NCI-H748 treated with DMSO at 0.1 percent for 48 hours (cell line): Measurements from ENCODE around the gene PRKCH.

Source experiments
- DNase-seq: peaks from one replicate; lab custom pipeline; 2025; lab: John Stamatoyannopoulos, UW

PRKCH gene

DNA sequence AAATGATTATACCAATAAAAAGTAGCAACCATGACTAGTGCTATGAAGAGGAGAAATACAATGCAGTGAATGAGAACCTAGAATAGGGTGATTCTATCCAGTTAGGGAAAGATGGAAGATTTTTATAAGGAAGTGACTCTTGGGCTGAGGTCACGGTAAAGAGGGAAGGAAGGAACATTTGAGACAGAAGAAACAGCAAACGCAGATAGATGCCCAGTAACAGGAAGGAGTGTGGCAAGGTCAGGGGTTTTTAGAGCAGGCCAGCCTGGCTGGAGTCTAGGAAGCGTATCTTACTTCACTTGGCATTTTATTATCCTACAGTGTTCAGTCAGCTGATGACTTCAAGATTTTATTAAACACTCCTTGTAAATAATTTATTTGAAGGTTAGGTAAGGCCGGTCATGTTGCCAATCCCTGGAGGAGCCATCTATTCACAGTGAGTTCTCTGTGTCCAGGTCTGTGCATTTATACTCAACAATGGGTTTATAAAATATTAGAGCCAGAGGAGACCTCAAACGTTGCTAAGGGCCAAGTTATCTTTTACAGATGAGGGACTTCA is 170.6 kb downstream of the PRKCH start:
- DNase-seq: no peak

DNA sequence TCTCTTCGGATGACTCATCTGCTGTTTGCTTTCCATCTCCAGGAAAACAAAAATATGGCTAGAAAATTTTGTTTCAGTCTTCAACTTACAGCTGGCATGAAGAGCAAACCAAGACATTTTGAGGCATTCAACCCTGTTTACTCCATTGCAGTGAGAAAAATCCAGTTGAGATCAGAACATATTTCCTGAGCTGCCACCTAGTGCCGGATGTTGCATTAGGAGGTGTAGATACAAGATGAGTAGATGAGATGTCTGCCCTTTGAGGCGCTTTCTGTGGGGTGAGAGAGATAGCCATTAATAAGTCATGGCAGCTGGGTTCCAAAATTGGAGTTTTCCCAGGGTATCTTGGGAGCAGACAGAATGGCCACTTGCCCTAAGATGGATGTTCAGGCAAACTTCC is 171.1 kb downstream of the PRKCH start:
- DNase-seq: no peak

DNA sequence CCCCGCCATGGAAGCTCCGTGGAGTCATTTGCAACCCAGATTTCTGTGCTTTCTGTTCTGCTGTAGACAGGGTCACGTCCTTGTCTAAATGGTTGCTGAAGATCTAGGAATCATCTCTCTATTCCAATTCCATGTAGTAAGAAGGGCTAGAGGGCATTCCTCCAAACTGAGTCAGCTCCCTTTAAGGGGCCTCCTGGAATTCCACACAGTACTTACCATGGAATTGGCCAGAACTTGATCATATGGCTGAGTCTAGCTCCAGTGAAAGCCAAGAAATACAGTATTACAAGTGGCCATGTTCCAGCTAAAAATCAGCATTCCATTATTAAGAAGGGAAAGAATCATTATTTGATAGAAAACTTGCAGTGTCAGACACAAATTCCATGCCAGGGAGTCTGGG is 171.9 kb downstream of the PRKCH start:
- no peak for DNase-seq

DNA sequence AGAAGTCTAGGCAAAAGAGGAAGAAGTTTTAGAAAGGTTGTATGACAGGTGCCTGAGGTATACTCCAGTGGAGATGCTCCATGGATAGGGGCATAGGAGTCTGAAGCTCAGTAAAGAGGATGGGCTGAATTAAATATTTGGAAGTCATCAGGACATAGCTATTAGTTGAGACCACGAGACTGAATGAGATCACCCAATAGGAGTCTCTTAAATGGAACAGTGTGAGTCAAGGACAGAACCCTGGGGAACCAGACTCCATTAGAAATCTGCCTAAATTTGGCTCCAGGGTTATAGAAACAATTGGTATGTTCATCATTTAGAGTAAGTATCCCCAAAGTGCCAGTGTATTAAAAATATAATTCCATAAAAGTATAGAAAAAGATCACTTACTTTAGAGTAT is 172.6 kb downstream of the PRKCH start:
- no peak for DNase-seq

DNA sequence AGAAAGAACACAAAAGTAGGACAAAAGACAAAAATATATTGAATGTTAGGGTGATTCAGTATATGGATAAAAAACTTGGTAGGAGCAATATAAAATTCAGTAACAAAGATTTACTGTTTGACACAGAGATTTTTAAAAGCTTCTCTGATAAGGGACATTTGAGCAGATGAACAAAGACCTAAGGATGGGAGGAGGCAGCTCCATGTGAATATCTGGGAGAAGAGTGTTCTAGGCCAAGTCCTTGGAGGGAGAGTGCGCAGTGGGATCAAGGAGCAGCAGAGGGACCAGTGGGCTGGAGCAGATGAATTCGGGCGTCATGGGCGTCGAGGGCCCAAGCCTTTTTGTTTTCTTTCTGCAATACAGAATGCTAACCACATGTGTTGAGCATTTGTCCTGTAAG is 174.4 kb downstream of the PRKCH start:
- DNase-seq: no peak

DNA sequence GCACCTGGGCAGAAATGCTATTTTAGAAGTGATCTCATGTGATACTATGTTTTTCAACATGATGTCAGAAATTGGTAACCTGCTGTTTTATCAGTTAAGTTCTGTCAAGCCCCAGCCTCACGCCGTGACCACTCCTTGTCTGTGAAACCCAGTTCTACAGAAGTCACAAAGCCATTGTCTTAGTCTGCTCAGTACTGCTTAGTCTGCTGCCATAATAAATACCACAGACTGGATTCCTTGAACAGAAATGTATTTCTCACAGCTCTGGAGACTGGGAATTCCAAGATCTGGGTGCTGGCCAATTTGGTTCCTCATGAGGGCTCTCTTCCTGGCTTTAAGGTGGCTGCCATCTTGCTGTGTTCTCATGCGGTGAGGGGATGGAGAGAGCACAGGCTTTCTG is 176.9 kb downstream of the PRKCH start:
- no peak for DNase-seq

DNA sequence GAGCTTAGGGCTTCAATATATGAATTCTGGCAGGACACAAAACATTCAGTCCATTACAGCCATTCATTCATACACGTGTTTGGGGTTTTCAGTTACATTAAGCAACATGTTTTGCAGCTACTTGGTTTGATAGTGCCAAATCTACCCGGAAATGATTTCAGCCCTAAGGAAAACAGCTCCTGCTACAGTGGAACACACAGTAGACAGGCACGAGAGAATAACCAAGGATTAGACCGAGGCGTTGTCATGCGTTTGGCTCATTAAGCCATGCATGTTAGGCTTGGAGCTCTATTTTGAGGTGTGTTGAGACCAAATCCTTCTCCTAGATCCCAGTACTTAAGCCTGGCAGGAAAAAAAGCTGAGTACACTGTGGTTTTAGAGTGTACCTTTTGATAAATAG is 177.4 kb downstream of the PRKCH start:
- no peak for DNase-seq

DNA sequence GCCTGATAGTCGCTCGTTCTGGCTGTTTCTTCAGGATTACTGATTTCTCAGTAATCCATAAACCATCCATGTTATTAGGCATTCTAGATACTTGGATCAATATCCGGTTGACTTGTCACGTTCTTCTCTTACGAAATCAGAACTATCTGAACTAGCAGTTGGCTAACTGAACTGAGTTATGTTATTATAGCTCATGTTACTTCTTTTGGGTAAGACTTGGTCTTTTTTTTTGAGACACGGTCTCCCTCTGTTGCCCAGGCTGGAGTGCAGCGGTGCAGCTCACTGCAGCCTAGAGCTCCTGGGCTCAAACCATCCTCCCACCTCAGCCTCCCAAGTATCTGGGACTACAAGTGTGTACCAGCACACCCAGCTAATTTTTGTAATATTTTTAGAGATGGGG is 178.6 kb downstream of the PRKCH start:
- DNase-seq: no peak

DNA sequence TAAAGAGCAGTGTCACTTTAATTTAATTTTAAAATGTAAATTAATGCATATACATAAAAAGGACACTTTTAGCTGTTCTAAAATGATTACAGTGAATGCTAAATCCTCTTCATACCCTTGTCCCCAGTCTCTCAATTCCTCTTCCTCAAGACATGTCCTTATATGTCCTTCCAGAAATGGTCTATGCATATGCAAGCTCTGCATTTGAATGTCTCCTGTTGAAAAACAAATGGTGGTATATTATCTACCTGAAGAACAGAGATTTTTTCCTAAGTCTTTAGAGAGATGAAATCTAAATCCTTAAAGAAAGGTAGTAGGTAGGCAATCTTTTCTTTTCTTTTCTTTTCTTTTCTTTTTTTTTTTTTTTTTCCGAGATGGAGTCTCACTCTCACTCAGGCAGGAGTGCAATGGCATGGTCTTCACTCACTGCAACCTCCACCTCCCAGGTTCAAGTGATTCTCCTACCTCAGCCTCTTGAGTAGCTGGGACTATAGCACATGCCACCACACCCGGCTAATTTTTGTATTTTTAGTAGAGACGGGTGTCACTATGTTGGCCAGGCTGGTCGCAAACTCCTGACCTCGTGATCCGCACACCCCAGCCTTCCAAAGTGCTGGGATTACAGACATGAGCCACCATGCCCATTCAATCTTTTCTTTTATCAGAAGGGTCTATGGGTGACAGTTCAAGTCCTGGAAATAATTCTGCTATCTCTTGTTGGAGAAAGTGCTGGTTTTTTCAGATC is 180.5 kb downstream of the PRKCH start:
- DNase-seq: no peak

DNA sequence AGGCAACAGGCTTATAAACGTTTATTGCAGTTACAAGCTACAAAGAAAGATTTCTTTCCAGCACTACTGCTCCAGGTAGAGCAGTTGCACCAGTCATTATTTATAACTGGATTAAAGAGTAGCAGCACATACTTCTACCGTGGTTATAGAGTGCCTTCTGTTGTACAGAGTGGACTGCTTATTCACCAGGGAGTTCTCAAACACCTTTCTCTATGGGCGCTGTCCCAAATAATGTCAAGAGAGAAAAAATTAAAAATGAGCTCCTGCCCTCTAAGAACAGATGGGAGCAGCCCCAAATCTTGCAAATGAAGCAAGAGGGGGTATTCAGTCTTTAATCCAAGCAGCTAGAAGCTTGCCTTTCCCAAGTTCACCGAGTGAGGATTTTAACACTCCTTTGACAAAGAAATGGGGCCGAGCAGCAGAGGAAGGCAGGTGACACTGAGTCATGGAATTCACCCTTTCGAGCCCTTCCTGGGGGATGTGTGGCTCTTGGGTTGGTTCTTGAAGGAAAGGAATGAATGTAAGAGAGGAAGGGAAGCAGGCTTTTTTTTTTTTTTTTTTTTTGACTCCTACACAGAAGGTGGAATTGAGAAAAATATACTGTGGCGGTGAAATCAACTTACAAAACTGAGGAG is 181.2 kb downstream of the PRKCH start:
- no peak for DNase-seq

DNA sequence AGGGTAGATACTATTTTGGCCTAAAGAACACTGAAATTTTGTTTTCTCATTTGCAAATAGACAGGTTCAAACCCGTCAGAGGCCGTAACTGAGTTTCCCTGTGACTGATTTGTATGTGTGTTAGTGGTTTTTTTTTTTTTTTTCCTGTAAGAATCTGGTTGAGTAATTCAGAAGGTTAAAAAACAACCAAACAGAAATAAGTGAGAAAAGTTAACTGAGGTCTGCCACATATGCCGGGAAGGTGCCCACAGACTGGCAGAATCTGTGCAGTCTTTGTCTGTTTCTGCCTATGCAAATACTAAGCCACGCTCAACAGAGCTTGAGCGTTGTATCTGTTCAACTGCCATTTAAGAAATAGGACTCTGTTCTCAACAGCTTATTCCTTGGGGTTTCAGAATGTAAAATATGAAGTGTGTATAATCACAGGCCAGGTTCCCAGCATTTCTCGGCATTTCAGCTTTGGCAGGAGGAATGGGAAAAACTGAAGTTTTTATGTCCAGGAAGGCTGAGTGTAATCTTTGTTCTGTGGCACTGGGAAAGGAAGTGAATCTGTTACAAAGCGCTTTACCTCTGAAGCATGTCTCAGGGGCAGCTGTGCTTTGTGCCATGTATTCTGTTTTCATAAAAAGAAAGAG is 181.9 kb downstream of the PRKCH start:
- DNase-seq: no peak

DNA sequence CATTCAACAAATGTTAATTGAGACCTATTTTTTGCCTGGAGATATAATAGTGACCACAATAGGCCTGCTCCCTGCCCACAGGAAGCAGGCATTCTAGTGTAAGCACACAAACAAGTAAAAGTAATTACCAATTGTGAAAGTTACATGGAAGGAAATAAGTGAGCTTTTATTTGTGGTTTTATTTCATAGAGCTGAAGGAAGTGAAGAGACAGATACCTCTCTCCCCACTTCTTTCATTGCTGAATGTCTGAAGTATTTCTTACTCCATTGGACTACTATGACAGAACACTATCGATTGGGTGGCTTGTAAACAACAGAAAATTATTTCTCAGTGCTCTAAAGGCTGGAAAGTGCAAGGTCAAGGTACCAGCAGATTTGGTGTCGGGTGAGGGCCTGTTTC is 183.5 kb downstream of the PRKCH start:
- no peak for DNase-seq

DNA sequence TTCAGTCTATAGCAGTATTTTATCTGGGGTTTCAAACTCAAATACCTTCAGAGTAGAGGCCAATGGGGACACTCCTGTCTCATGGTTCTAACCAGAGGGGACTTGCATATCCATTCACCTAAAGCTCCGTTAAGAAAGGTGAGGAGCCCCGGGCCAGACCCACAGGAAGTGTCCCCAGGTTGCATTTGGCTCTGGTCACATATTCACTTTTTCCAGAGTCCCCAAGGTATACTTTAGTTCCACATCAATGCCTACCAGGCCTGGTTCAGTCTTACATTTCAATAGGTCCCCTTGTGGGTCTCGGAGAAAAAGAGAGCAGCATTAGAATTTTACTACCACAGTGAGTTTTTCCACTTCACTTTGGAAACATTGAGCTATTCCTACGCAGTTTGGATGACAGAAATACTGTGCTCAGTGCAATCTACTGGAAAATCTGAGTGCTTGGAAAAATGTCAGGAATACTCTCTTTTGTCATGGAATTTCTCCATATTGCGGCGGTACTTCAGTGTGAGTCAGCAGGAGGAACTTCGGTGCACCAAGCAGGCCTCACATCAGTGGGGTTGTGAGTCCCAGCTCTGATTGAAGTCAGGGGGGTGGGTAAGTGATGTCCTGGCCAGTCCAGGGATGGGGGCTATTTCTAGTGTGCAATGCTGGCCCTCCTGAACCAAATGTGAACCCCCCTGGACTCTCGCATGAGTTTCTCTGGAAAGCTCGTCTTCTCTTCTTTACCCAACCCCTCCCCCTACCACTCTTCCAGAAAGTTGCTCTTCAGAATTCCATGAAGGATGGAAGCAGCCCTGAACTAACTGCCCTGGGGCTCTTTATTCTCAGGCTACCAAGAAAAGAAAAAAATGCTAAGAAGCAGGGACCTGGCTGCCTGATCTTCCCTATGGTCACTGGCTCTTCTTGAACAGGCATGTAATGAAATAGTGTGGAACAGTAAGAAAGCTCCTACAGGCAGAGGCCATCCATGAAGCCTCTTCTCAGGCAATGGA is 184.7 kb downstream of the PRKCH start:
- no peak for DNase-seq

DNA sequence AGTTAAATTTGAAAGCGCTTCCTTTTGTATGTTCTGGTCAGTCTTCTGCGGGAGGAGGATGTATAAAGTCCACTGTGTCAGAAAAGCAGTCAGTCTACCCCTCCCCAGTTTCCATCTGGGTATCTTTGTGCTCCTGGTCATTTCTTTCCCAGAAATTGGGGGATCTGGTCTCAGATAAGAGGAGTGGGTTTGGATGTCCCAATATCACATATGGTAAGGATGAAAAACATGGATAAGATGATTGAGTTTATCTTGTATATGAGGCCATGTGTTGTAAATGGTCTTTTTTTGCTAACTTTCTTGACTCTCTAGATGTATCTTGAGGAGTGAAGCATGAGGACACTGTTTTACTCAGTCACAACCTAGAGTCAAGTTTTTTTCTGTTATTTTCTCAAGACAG is 187.1 kb downstream of the PRKCH start:
- no peak for DNase-seq

DNA sequence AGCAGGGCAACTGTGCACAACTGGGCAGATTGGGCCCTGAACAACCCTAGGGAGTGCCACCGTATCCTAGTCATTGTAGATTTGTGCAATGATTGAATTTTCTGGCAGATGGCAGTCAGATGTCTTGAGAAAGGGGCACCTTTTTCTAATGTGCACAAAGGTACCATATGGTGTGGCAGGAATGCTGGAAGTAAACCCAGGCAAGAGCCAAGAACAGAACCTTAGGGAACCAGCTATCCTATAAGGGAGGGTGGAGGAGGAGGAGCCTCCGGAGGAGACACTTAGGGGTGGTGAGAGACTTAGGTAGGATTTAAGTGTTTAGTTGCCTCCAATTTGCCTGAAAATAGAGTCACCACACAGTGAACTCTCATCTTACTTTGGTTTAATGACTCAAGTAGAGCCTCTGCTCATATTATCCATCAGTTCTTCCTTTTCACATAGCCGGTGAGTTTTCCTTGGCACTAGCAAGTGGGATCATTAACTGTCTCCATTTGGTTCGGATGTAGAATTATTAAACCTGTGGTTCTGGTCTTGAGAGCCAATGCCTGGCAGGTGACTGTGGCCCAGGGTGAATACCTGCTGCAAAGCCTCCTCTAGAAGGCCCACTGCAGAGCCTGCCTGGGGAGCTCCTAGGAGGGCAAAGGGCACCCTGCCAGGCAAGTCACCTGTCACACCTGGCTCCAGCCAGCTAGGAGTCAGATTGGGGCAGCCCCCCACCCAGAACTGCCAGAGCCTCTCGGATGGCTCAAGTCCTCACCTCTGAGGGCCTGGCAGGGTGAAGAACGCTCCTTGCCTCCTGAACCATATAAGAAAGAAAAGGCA is 189.6 kb downstream of the PRKCH start:
- no peak for DNase-seq

DNA sequence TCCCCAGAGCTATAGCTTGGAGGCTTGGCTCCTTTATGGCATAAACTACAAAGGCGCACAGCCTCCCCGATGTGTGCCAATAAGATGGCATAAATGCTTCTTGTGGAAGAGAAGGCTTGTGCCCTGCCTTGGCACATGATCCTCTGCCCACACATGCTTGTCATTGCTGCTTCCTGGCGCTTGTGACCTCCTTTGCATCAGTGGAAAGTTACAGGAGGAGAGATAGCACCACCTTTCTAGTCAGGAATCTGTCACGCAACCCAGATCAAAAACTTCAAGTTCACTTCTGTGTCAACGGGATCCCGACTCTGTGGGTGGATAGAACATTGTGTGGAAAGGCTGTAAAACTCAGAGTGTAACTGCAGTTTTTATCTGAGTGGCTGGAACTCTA is 190.2 kb downstream of the PRKCH start:
- no peak for DNase-seq

DNA sequence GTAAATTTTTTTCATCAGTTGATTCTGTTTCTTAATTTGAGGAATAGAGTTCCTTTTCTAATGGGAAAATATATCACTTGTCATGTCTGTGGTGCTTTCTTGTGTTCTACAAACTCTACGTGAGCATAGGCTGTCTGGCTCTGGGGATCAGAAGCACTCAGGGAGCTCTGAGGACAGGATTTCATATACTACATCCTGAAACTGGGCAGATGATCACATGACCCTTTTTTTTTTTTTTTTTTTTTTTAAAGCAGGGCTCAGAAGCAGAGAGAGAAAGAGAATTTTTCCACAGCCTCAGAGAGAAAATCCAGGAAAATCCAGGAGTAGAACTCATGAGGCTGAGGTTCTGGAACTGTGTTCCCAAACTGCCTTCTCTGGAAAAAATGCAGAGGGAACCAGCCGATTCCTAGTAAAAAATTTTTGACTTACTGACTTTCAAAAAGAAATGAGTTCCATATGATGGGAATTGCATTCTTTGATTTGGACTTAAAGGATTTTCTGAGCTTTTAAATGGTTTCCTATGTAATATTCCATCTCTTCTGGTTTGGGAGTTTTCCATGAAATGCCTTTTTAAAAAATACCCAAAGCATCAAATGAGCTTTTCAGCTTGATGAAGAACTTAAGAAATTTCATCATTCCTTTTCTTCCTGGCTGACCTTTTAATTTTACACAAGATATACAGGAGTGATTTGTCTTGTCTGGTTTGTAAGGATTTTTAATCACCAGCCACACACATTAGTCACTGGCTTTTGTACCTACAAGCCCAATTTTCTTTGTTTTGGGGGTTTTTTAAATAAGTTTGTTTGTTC is 190.9 kb downstream of the PRKCH start:
- no peak for DNase-seq

DNA sequence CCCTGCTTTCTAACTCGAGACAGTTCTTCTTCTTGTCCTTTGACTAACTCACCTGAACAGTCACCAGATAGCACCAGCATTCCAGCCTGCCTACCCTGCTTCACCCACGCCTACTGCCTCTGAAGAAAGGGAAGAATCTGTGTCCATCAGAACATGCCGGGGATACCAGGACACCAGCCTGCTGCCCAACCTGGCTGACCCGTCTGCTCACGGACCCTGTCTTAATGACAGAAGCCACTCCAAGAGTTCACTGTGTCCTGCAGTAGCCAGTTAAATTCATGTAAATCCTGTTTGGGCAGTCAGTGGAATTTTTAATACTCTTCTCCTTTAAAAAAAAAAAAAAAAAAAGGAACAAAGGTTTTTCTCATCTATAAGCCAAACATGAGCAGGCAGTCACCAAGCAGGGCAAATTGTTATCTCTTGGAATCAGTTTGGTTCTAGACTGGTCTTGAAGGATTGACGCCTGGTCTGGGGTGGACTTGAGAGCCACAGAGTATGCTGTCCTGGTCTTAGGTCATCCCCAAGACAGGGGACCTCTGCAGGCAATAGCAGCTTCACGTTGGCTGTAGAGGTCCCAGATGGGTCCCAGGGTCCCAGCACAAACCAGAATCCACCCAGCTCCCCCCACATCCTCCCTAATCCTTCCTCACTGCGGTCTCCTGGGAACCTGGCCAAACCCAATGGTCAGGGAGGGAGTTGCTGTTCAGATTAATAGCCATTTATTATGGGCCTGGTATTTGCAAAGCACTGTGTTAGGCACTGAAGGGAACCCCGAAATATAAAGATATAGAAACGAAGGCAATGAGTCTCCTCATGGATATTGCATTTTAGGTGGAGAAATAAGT is 192.8 kb downstream of the PRKCH start:
- DNase-seq: no peak

DNA sequence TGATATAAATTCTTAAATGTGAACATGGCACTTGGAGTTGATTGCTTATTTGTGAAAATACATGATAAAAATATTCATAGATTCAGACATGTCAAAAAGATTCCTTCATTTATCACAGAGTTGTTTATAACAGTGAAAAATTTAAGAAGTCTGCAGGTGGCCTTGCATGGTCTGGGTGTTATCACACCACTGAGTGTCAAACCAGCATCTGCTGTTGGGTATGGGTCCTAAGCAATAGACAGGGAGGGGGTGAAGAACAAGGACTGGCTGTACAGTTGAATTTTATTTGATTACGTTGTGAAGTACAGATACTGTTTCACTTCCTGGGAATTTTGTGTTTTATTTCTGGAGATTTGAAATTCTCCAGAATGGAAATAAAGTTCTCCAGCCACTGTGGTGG is 193.5 kb downstream of the PRKCH start:
- DNase-seq: no peak
